ENCODE results near the gene DNMT1.

DNMT1 gene

DNA sequence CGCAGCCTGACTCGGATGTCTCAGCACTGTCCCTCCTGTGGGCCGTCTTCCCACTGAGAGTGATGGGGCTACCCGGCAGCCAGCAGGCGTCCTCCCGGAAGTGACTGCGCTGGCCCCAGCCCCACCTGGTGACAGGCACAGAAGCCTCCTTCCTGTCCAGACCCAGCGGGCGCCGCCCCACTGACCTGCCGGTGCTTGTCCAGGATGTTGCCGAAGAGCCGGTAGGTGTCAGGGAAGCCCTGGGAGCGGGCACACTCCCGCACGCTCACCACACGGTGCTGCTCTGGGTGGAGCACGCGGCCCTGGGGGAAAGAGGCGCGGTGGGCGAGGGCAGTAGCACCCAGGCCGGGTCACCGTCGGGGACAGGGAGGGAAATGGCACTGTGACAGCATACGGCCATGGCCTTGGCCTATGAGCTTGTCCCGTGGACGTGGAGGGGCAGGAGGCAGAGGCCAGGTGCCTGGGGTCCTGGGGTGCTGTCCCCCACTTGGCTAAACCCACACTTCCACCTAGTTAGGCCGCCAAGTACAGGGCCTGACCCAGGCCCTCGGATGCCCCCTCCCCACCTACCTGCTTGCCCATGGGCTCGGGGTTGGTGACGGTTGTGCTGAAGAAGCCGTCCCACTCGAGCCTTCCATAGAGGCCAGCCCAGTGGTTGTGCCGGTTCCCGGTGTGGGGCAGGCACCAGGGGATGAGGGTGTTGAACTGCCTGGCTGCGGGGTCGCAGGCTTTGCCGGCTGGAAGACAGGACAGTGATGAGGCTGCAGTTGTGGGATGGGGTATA, 59.0 kb downstream of the DNMT1 start:
- TF ChIP-seq, protein P1, sequence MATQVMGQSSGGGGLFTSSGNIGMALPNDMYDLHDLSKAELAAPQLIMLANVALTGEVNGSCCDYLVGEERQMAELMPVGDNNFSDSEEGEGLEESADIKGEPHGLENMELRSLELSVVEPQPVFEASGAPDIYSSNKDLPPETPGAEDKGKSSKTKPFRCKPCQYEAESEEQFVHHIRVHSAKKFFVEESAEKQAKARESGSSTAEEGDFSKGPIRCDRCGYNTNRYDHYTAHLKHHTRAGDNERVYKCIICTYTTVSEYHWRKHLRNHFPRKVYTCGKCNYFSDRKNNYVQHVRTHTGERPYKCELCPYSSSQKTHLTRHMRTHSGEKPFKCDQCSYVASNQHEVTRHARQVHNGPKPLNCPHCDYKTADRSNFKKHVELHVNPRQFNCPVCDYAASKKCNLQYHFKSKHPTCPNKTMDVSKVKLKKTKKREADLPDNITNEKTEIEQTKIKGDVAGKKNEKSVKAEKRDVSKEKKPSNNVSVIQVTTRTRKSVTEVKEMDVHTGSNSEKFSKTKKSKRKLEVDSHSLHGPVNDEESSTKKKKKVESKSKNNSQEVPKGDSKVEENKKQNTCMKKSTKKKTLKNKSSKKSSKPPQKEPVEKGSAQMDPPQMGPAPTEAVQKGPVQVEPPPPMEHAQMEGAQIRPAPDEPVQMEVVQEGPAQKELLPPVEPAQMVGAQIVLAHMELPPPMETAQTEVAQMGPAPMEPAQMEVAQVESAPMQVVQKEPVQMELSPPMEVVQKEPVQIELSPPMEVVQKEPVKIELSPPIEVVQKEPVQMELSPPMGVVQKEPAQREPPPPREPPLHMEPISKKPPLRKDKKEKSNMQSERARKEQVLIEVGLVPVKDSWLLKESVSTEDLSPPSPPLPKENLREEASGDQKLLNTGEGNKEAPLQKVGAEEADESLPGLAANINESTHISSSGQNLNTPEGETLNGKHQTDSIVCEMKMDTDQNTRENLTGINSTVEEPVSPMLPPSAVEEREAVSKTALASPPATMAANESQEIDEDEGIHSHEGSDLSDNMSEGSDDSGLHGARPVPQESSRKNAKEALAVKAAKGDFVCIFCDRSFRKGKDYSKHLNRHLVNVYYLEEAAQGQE (IDR thresholded peaks at IDR 0.05; ENCODE audit: low read depth) = no peak
- TF ChIP-seq TCF12 (IDR thresholded peaks at IDR 0.05; ENCODE audit: low read depth) (no peak), FOXM1 (IDR thresholded peaks at IDR 0.05; ENCODE audit: borderline replicate concordance, low read depth) (no peak), TEAD4 (IDR thresholded peaks at IDR 0.05) (no peak), TAF1 (IDR thresholded peaks at IDR 0.05; ENCODE audit: low read depth) (no peak), CREB1 (IDR thresholded peaks at IDR 0.05; ENCODE audit: low read depth) (no peak), YY1 (IDR thresholded peaks at IDR 0.05; ENCODE audit: low read depth) (no peak)
- TF ChIP-seq, protein P2, sequence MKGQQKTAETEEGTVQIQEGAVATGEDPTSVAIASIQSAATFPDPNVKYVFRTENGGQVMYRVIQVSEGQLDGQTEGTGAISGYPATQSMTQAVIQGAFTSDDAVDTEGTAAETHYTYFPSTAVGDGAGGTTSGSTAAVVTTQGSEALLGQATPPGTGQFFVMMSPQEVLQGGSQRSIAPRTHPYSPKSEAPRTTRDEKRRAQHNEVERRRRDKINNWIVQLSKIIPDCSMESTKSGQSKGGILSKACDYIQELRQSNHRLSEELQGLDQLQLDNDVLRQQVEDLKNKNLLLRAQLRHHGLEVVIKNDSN (IDR thresholded peaks at IDR 0.05) = no peak

DNA sequence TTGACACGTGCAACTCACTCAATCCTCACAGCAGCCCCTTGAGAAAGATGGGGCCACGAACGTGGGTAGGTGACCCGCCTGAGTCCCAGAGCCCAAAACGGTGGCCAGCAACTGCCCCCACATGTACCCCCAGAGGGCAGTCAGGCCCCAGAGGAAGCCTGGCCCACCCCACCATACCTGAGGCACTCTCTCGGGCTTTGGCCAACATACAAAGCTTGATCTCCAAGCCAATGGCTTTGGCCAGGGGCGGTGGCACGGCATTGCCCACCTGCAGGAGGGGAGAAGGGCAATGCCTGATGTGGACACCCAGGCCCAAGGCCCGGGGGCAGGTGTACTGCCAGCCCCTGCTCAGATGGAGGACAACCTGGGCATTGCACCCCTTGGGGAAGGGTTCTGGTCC, 60.7 kb downstream of the DNMT1 start:
- TF ChIP-seq CREB1 (IDR thresholded peaks at IDR 0.05; ENCODE audit: low read depth) (no peak), FOXM1 (IDR thresholded peaks at IDR 0.05; ENCODE audit: borderline replicate concordance, low read depth) (no peak), RAD21 (IDR thresholded peaks at IDR 0.05; ENCODE audit: low read depth) (no peak), EP300 (IDR thresholded peaks at IDR 0.05; ENCODE audit: borderline replicate concordance) (no peak), NFIC (IDR thresholded peaks at IDR 0.05) (no peak)
- TF ChIP-seq, protein P2 (IDR thresholded peaks at IDR 0.05) = no peak
- TF ChIP-seq, protein P1 (IDR thresholded peaks at IDR 0.05; ENCODE audit: low read depth) = no peak

DNA sequence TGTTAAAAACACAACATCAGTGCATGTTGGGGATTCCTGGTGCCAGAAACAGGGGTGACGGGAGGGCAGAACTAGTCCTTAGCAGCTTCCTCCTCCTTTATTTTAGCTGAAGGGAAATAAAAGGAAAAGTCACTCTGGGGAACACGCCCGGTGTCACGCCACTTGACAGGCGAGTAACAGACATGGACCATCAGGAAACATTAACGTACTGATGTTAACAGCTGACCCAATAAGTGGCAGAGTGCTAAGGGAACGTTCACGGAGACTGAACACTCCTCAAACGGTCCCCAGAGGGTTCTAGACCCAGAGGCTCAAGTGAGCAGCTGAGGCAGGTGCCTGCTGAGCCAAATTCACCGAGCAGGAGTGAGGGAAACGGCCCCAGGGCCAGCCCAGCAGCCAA, 61.2 kb downstream of the DNMT1 start:
- TF ChIP-seq ZBTB7A (IDR thresholded peaks at IDR 0.05; ENCODE audit: low read depth) = no peak
- no peak for TF ChIP-seq CREB1 (IDR thresholded peaks at IDR 0.05; ENCODE audit: low read depth)
- no peak for TF ChIP-seq FOXM1 (IDR thresholded peaks at IDR 0.05; ENCODE audit: borderline replicate concordance, low read depth)
- no peak for TF ChIP-seq RAD21 (IDR thresholded peaks at IDR 0.05; ENCODE audit: low read depth)
- no peak for TF ChIP-seq EP300 (IDR thresholded peaks at IDR 0.05; ENCODE audit: borderline replicate concordance)
- TF ChIP-seq CEBPB (IDR thresholded peaks at IDR 0.05) = no peak
- TF ChIP-seq, protein P1 (IDR thresholded peaks at IDR 0.05; ENCODE audit: low read depth) = no peak
- no peak for TF ChIP-seq YY1 (IDR thresholded peaks at IDR 0.05; ENCODE audit: low read depth)
- TF ChIP-seq EGR1 (IDR thresholded peaks at IDR 0.05) = no peak
- TF ChIP-seq, protein P2 (IDR thresholded peaks at IDR 0.05) = no peak

DNA sequence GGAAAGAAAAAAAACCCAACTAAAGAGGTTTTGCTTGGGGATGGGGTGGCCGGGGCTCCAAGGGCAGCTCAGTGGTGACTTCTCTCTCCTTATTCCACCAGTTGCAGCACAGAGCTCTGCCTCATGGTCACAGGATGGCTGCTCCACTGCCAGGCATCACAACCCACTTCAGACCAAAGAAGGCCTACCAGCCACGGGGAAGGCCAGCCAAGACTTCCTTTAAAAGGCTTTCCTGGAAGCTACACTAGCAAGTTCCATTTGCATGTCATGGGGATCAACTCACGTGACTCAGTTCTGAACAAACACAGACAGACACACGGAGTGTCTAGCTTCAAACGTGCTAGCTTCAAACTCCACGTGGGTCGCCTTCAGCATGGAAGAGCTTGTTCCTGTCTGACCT, 61.8 kb downstream of the DNMT1 start:
- TF ChIP-seq, protein P2 (IDR thresholded peaks at IDR 0.05) = no peak
- no peak for TF ChIP-seq CEBPB (IDR thresholded peaks at IDR 0.05)
- TF ChIP-seq YY1 (IDR thresholded peaks at IDR 0.05; ENCODE audit: low read depth) = no peak
- no peak for TF ChIP-seq TEAD4 (IDR thresholded peaks at IDR 0.05)
- no peak for TF ChIP-seq NFIC (IDR thresholded peaks at IDR 0.05)
- TF ChIP-seq, protein P3, sequence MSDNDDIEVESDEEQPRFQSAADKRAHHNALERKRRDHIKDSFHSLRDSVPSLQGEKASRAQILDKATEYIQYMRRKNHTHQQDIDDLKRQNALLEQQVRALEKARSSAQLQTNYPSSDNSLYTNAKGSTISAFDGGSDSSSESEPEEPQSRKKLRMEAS (IDR thresholded peaks at IDR 0.05) = no peak
- no peak for TF ChIP-seq FOXM1 (IDR thresholded peaks at IDR 0.05; ENCODE audit: borderline replicate concordance, low read depth)
- no peak for TF ChIP-seq ZBTB7A (IDR thresholded peaks at IDR 0.05; ENCODE audit: low read depth)
- no peak for TF ChIP-seq TAF1 (IDR thresholded peaks at IDR 0.05; ENCODE audit: low read depth)
- no peak for TF ChIP-seq CREB1 (IDR thresholded peaks at IDR 0.05; ENCODE audit: low read depth)
- no peak for TF ChIP-seq RAD21 (IDR thresholded peaks at IDR 0.05; ENCODE audit: low read depth)
- TF ChIP-seq, protein P1 (IDR thresholded peaks at IDR 0.05; ENCODE audit: low read depth) = no peak
- no peak for TF ChIP-seq TCF12 (IDR thresholded peaks at IDR 0.05; ENCODE audit: low read depth)
- no peak for TF ChIP-seq EGR1 (IDR thresholded peaks at IDR 0.05)
- TF ChIP-seq EP300 (IDR thresholded peaks at IDR 0.05; ENCODE audit: borderline replicate concordance) = no peak

All from Ishikawa (cell line).